M059J (cell line): ENCODE measurements around the gene ANO5. TPM values are rescaled to one million over a fixed set of nuclear protein-coding genes. Genes with fewer than 3 reads are reported as not detected.
"Not testable (repeated sequence)": the region's sequence is repeated elsewhere in the genome, so short reads cannot be mapped to it uniquely, and the experiment has no call there.

Experiments used
- DNase-seq: peaks from one replicate; pipeline ENCODE4 v3.0.0-alpha.2; 2012; ENCODE audit warnings: low read depth
- total RNA-seq: library from RNA; depleted of rRNA; stranded (reverse); fragments of >200 nt; shearing (Covaris generic); gene quantifications from 2 replicates; pipeline ENCODE4 v1.2.3, GENCODE V29; 2014

Gene ANO5
- total RNA-seq, 1 experiment from 2014 or later = 0.02 TPM

DNA sequence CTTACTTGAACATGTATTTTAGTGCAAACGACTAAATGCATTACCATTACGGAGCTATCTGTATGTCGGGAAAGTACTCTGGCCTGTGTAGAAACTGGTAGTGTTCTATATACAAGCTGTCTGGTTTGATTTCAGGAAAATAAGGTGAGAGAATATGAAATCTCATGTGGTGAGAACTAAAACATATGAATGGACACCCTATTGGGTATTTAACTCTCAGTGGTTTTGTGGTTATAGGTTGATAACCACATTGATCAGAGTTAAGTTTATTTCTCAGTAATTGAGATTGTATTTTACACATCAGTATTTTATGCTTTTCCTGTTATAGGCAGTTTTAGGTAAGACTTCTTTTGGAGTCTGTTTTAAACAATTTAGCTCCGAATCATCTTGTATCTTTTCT, 10.4 kb downstream of the ANO5 start:
- DNase-seq = no peak

DNA sequence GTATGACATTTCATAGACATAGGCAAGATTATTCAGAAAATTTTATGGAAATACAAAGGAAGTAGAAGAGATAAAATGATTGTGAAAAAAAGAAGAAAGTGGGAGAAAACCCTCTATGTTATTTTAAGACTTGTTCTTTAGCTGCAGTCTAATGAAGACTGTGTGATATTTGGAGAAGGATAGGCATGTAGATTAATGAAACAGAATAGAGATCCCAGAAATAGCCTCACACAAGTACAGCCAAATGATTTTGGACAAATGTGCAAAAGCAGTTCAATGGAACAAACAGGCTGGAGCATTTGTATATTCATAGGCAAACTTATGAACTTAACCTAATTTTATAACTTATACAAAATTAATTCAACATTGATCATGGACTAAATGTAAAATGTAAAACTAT, 14.3 kb downstream of the ANO5 start:
- DNase-seq = no peak

DNA sequence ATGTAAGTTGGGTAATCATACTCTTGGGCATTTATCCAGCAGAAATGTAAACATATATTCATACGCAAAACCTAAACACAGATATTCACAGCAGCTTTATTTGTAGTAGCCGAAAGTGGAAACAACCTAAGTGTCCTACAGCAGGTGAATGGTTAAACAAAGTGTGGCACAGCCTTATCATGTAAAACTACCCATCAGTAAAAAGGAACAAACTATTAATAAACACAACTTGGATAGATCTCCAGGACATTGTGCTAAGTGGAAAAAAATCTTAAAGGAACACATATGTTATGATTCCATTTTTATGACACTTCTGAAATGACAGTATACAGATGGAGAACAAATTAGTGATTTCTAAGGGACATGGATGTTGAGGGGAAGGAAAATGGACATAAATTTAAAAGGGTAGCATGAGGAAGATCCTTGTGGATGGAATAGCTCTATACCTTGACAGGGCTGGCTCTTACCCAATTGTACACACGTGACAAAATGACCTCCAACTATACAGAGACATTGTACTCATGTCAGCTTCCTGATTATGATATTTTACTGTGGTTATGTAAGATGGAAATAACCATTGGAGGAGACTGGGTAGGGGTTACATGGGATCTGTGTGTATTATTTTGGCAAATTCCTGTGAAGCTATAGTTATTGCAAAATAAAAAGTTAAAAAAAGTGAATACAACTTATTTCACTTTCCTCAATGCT, 15.4 kb downstream of the ANO5 start:
- no peak for DNase-seq

DNA sequence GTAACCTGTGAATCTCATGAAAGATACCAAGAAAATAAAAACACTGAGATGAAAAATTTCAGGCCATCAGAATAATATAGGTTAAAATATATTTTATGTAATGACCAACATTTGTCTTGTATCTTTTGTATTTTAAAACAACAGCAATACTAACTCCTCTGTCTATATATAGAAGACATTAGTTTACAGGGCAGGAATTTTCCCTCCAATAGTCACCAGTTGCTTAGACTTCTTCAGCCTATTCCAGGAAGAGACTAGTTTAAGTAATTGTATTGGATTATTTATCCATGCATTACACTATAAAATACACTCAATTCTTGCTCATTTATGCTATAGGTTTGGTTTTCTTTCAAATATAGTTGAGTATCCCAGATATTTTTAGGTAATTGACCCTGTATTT, 24.1 kb downstream of the ANO5 start:
- DNase-seq = no peak

DNA sequence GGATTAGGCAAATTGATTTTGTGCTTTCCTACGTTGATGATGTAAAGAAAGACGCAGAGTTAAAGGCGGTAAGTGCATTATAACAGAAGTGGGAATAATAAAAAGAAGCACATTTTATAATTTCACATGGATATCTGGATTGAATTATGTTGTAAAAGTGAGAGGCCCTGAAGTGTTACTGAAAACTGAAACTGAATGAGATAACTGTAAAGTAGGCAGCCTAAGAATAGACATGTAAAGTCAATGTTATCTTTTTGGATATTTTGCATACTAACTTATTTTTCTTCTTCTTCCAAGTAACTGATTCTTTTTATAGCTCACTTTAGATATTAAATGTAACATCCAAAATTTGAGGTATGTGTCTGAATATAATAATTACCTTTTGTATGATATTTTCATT, 28.3 kb downstream of the ANO5 start:
- no peak for DNase-seq

DNA sequence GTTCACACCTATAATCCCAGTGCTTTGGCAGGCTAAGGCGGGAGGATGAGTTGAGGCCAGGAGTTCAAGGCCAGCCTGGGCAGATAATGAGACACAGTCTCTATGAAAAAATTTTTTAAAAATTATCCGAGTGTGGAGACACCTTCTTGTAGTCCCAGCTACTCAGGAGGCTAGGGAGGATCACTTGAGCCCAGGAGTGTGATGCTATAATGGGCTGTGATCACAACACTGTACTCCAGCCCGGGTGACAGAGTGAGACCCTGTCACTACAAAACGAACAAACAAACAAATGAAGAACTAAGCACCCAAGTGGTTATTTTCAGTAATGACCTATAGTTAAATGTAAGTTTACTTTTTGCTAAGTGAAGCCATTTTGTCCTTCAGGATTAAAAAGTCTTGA, 32.3 kb downstream of the ANO5 start:
- no peak for DNase-seq

DNA sequence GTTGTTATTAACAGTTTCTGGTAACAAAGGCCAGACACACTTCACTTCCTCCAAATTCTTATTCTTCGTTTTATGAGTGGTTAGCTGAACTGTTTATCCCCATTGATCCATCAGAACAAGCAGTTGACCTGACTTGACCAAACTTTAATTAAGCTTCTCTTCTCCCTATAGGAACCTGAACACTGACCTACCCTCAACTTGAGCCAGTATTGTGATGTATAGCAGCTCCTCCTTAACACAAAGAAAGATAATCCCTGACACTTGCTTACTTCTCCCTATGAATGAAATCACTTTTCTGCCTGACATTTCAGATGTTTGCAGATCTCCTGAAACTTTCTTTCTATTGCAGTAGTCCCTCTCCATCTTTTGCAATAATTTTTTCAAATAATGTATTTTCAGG, 41.9 kb downstream of the ANO5 start:
- DNase-seq = no peak

DNA sequence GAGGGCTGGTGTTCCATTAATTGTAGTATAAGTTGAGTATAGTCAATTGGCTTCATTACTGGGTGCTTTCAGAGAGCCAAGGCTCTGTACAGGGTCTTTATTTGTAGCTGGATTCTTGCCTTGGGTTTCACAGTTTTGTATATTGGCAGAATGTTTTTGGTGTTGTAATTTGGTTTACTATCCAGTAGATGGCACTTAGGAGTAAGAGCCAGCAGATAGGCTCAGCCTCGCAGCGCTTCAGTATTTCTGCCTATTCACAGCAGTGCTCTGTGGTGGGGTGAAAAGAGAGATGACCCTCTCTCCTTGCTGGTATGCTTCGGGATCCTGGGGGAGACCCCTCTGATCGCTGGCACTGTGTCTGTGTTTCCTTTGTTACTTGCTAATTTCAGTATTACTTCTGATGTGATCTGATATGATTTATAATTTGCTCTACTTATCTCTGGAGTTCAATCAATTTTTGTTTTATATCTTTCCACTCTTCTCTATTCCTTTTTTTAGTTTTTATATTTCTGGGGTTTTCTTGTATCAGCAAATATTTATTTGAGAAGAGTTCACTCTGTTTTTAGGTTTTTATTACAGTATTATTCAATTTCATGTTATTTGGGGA, 52.2 kb downstream of the ANO5 start:
- peak; percentile 21 for DNase-seq

DNA sequence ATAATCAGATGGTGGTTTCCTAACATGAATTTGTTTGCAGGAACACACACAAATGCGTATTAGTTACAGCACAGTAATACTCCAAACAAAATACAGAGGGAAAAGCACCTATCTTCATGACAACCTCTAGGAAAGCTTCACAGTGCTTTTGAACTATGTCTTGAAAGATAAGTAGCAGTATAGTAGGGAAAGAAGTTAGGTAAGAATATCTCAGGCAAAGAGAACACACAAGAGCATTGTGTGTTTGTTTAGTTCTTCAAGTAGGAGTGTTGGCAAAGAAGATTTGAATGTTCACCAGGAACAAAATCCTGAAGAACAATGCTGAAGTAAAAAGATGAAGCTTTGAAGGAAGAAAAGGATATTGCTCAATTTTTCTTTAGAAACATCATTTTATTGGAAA, 54.1 kb downstream of the ANO5 start:
- no peak for DNase-seq

DNA sequence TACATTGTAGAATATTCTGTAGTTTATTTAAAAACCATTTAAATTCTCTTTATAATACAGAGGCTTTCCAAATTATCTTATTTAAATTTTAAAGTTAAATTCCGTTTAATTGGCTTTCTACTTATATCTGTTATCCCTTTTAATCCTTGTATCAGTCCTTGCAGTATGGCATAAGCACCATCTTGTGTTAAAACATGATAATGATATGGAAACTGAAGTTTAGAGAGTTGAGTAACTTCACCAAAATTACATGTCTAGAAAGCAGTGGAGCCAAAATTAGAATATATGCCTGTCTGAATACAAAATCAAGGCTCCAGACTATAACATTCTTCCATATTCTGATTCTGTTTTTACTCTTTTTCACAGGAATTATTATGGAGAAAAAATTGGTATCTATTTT, 57.0 kb downstream of the ANO5 start:
- DNase-seq = no peak

DNA sequence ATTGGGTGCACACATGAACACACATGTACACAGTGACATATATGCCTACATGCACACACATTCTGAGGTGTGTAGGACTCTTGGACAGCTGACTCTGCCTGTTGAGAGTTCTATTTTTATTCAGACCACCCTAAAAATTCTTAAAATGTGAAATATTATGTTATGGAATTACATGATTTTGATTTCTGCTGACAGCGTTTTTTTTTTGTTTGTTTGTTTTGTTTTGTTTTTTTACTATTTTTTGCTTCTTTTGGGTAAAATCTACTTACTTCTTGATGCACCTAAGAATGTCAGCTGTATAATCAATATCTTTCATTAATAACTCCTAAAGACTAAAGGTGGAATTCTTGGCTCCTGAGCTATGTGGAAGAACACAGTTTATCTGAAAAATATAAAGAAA, 64.0 kb downstream of the ANO5 start:
- DNase-seq = no peak

DNA sequence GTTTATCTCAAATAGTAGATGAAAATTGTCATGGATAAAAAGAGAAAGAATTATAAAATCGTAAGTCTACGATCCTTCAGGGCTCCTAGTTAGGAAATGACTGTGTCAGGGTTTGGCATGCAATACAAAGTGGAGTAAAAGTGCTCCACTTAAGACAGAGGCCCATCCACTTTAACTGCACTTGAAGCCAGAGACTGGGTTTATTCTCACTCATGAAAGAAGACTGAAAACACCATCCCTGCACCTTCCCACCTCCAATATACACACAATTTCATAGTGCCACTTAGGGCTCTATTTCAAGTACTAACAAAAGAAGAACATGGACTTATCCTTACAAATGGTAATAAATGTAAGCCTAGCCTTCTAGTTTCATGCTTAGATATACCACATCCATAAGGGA, 70.7 kb downstream of the ANO5 start:
- no peak for DNase-seq

DNA sequence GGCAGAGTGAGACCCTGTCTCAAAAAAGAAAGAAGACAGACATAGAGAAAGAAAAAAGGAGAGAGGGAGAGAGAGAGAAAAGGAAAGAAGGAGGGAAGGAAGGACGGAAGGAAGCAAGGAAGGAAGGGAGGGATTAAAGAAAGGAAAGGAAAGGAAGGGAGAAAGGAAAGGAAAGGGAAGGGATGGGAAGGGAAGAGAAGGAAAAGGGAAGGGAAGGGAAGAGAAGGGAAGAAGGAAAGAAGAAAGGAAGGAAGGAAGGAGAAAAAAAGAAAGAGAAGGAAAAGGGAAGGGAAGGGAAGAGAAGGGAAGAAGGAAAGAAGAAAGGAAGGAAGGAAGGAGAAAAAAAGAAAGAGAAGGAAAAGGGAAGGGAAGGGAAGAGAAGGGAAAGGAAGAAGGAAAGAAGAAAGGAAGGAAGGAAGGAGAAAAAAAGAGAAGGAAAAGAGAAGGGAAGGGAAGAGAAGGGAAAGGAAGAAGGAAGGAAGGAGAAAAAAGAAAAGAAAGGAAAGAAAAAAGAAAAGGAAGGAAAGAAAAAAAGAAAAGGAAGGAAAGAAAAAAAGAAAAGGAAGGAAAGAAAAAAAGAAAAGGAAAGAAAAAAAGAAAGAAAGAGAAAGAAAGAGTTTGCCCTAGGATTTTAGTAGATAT, 76.2 kb downstream of the ANO5 start:
- not testable (repeated sequence) for DNase-seq

DNA sequence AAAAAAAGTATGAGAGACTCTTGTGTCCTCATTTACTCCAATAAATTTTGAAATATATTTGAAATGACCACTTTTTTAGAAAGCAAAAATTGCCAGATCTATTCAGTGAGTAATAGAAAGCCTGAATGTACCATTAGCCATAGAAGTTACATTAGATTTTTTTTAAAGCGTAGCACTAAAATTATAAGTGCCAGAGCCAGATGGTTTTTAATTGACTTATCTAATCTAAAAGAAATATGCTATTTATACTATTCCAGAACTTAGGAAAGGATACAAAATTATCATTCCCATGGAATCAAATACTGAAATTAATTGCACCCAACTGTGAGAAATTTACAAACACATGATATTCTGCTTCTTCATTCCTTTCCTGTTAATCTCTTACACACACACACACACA, 80.9 kb downstream of the ANO5 start:
- no peak for DNase-seq

DNA sequence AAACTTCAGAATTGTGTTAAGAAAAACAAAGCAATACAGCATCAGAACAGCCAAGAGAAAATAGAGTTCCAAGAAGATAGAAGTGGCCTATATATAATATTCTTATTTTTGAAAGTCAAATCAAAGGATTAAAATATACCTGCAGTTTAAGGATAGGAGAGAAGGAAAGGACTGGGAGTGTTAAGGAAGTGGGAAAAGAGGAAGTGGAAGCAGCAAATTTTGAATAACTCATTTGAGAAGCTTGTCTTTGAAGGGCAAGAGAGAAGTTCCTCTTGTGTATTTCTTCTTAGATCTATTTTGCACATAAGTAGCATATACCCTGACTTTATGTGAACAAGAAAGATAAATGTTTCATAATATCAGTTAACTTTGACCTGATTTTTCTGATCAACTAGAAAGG, 82.7 kb downstream of the ANO5 start:
- no peak for DNase-seq

DNA sequence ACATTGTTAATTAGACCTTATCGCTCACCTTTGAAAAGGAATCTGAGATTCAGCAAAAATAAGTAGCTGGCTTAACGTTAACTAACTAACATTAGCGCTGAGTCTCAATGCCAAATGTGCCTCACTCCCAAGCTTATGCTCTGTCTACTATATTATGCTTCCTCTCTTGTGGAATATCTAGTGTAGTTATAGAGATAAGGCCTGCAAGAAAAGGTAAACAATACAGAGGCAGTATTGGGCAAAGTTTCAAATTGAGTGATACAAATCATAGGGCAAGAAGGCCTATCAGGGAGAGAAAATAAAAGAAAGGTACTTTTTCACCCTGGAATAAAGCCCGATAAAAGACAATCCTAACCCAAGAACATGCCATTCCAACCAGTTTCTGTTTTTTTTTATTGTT, 83.7 kb downstream of the ANO5 start:
- no peak for DNase-seq

DNA sequence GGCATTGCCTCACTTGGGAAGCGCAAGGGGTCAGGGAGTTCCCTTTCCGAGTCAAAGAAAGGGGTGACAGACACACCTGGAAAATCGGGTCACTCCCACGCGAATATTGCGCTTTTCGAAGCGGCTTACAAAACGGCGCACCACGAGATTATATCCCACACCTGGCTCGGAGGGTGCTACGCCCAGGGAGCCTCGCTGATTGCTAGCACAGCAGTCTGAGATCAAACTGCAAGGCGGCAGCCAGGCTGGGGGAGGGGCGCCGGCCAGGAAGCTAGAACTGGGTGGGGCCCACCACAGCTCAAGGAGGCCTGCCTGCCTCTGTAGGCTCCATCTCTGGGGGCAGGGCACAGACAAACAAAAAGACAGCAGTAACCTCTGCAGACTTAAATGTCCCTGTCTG, 92.1 kb downstream of the ANO5 start:
- not testable (repeated sequence) for DNase-seq

DNA sequence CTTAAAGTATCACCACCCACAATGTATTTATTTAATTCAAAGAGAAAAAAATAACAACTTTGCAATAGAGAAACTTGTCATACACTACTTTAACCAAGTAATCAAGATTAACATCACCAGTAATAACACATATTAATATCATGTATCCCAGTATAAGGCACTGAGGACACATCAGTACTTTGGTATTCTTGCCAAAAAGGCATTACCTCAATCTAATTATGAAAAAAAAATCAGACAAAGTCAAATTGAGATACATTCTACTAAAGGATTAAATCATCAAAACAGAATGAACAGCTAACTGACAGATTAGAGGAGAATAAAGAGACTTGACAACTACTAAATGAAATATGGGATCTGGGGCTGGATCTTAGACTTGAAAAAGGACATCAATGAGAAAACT, 109.5 kb downstream of the ANO5 start:
- no peak for DNase-seq

DNA sequence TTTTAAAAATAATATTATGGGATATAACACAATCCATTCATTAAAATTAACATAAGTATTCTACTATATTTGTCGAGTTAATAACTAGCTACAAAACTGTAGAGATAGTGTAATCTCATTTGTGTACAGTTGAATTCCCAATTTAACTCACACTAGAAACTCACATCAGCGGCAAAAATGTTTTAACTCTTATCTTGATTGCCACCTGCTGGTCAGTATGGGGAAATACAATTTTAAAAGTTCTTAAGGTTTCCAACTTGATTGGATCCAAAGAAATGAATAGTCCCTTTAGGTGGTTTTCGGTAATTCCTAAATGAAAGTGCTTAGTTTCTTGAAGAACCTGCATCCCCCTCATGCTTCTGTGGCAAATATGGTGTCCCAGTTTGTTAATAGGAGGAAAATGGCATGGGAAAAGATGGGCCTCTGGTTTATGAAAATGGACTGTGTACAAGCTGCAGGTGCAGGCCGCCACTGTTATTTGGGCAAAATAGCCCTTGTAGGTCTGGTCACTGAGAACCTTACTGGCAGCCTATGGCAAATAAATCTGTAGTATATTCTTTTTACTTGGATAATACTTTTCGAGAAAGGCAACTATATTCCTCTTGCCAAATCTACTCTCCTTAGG, 111.6 kb downstream of the ANO5 start:
- peak; percentile 16 for DNase-seq

DNA sequence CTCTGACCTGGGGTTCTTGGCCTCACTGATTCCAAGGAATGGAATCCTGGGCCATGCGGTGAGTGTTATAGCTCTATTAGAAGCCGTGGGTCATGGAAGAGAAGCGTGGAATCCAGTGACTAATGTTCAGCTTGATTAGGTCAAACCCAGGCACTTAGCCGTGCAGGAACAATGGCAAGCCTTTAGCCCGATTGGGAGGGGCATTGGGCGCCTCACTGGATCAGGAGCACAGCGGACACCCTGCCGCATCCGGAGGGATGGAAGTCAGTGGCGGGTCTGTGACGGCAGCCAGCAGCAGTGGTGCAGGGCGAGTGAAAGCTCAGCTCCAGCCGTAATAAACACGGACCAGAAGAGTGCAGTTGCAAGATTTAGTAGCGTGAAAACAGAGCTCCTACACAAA, 124.8 kb downstream of the ANO5 start:
- DNase-seq = peak; percentile 5

DNA sequence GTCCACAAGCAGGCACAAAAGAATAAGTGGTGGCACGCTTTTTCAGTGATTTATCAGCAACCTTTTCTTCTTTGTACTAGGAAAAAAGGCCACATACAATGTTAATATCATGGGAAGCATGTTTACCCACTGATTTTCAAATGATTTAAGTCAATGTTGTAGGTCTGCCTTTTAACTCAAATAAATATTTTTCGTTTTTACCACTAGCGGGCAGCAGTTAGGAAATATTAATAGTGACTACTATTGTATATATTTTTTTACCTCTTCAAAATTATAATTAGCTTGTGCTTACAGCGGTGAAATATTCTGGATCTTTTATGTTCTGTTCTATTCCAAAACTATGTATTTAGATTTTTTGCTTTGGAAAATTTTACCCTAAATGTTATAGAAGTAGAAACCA, 138.9 kb downstream of the ANO5 start:
- DNase-seq = no peak
